HEK293 (cell line): ENCODE results near the gene SMYD2.

ENCODE experiments used
- CTCF ChIA-PET: fragments of 350-600 bp; formaldehyde crosslinking; extraction: SDS; loops from one replicate; lab custom pipeline; 2021; ENCODE audit warnings: antibody characterized with exemption; lab: Yijun Ruan, JAX
- POLR2A ChIA-PET: fragments of 300-600 bp; formaldehyde crosslinking; extraction: SDS; loops from one replicate; lab custom pipeline; 2020; ENCODE audit warnings: antibody characterized with exemption, inconsistent platforms; lab: Yijun Ruan, JAX
- H3K27ac ChIP-seq: fragments of 200-500 bp; sonication (Bioruptor generic); 2 replicates; pipeline ENCODE4 v1.5.1; 2014; ENCODE audit warnings: low read depth, low read length, control low read depth, inconsistent platforms; ENCODE audit errors: extremely low read depth
- H3K36me3 ChIP-seq, 2 experiments: fragments of 200-500 bp in 1 of 2; sonication (Bioruptor generic) in 1 of 2; 1 replicate in 1 of 2; 2 replicates in 1 of 2; pipeline ENCODE4 v1.5.1; 2014 to 2017; ENCODE audit warnings: inconsistent platforms in 2 of 2, low read length in 2 of 2; ENCODE audit not compliant: control insufficient read depth in 2 of 2, insufficient read depth in 1 of 2
- H3K4me1 ChIP-seq: fragments of 200-500 bp; sonication (Bioruptor generic); 2 replicates; pipeline ENCODE4 v1.5.1; 2014; ENCODE audit warnings: mild to moderate bottlenecking, low read length, inconsistent platforms; ENCODE audit not compliant: control insufficient read depth, insufficient read depth
- H3K4me3 ChIP-seq: 2 replicates; pipeline ENCODE4 v1.5.1; 2011; ENCODE audit warnings: low read depth, mild to moderate bottlenecking, control low read depth, low read length, moderate library complexity
- H3K9me3 ChIP-seq: fragments of 200-500 bp; sonication (Bioruptor generic); 2 replicates; pipeline ENCODE4 v1.5.1; 2014; ENCODE audit warnings: low read depth, low read length, inconsistent platforms; ENCODE audit not compliant: control insufficient read depth, insufficient read depth
- AEBP2 ChIP-seq: fragments of 450-650 bp; formaldehyde crosslinking; IDR thresholded peaks from 2 replicates; pipeline ENCODE4 v1.5.1; 2016; ENCODE audit warnings: missing biosample characterization, missing genetic modification characterization, borderline replicate concordance
- CTCF ChIP-seq: fragments of 450-650 bp; formaldehyde crosslinking; IDR thresholded peaks from 2 replicates; pipeline ENCODE4 v1.5.1; 2016; ENCODE audit warnings: missing biosample characterization, missing genetic modification characterization
- ELK4 ChIP-seq: IDR thresholded peaks from 2 replicates; pipeline ENCODE4 v1.6.1; 2011; ENCODE audit warnings: mild to moderate bottlenecking, low read depth, low read length, borderline replicate concordance
- GLIS1 ChIP-seq: fragments of 450-650 bp; formaldehyde crosslinking; IDR thresholded peaks from 2 replicates; pipeline ENCODE4 v1.5.1; 2016; ENCODE audit warnings: missing biosample characterization, missing genetic modification characterization
- KLF1 ChIP-seq: fragments of 450-650 bp; formaldehyde crosslinking; IDR thresholded peaks from 2 replicates; pipeline ENCODE4 v1.5.1; 2016; ENCODE audit warnings: missing biosample characterization, missing genetic modification characterization
- KLF10 ChIP-seq: fragments of 450-650 bp; IDR thresholded peaks from 2 replicates; pipeline ENCODE4 v1.5.1; 2018; ENCODE audit warnings: missing biosample characterization, mild to moderate bottlenecking, missing genetic modification characterization
- MEIS1 ChIP-seq: sonication (generic); formaldehyde crosslinking; IDR thresholded peaks from 2 replicates; pipeline ENCODE4 v1.8.1; 2022; ENCODE audit warnings: missing genetic modification reagents, mild to moderate bottlenecking, borderline replicate concordance
- PRDM4 ChIP-seq: fragments of 450-650 bp; formaldehyde crosslinking; IDR thresholded peaks from 2 replicates; pipeline ENCODE4 v1.5.1; 2017; ENCODE audit warnings: missing biosample characterization, missing genetic modification characterization
- SCRT1 ChIP-seq: fragments of 450-650 bp; formaldehyde crosslinking; IDR thresholded peaks from 2 replicates; pipeline ENCODE4 v1.5.1; 2016; ENCODE audit warnings: missing biosample characterization, missing genetic modification characterization, borderline replicate concordance
- SCRT2 ChIP-seq: fragments of 450-650 bp; formaldehyde crosslinking; IDR thresholded peaks from 2 replicates; pipeline ENCODE4 v1.5.1; 2016; ENCODE audit warnings: missing biosample characterization, missing genetic modification characterization
- ZEB2 ChIP-seq: fragments of 450-650 bp; formaldehyde crosslinking; IDR thresholded peaks from 2 replicates; pipeline ENCODE4 v1.5.1; 2016; ENCODE audit warnings: missing biosample characterization, missing genetic modification characterization
- ZIC2 ChIP-seq: fragments of 450-650 bp; formaldehyde crosslinking; IDR thresholded peaks from 2 replicates; pipeline ENCODE4 v1.5.1; 2016; ENCODE audit warnings: missing biosample characterization, missing genetic modification characterization
- ZNF121 ChIP-seq: fragments of 450-650 bp; formaldehyde crosslinking; IDR thresholded peaks from 2 replicates; pipeline ENCODE4 v1.5.1; 2016; ENCODE audit warnings: missing biosample characterization, missing genetic modification characterization
- ZNF155 ChIP-seq: fragments of 450-650 bp; formaldehyde crosslinking; IDR thresholded peaks from 2 replicates; pipeline ENCODE4 v1.5.1; 2016; ENCODE audit warnings: missing biosample characterization, missing genetic modification characterization
- ZNF184 ChIP-seq: fragments of 450-650 bp; IDR thresholded peaks from 2 replicates; pipeline ENCODE4 v1.5.1; 2018; ENCODE audit warnings: missing biosample characterization, mild to moderate bottlenecking, missing genetic modification characterization
- ZNF2 ChIP-seq: fragments of 450-650 bp; formaldehyde crosslinking; IDR thresholded peaks from 2 replicates; pipeline ENCODE4 v1.5.1; 2016; ENCODE audit warnings: missing biosample characterization, missing genetic modification characterization
- ZNF23 ChIP-seq: fragments of 450-650 bp; formaldehyde crosslinking; IDR thresholded peaks from 2 replicates; pipeline ENCODE4 v1.5.1; 2016; ENCODE audit warnings: missing biosample characterization, missing genetic modification characterization, borderline replicate concordance
- ZNF292 ChIP-seq: fragments of 450-650 bp; formaldehyde crosslinking; IDR thresholded peaks from 2 replicates; pipeline ENCODE4 v1.5.1; 2016; ENCODE audit warnings: low read depth, missing biosample characterization, missing genetic modification characterization, borderline replicate concordance
- ZNF391 ChIP-seq: fragments of 450-650 bp; formaldehyde crosslinking; IDR thresholded peaks from 2 replicates; pipeline ENCODE4 v1.5.1; 2016; ENCODE audit warnings: low read depth, missing biosample characterization, missing genetic modification characterization, borderline replicate concordance
- ZNF548 ChIP-seq: fragments of 450-650 bp; formaldehyde crosslinking; IDR thresholded peaks from 2 replicates; pipeline ENCODE4 v1.5.1; 2016; ENCODE audit warnings: missing biosample characterization, missing genetic modification characterization
- ZNF561 ChIP-seq: fragments of 450-650 bp; IDR thresholded peaks from 2 replicates; pipeline ENCODE4 v1.5.1; 2018; ENCODE audit warnings: missing biosample characterization, missing genetic modification characterization, borderline replicate concordance
- ZNF623 ChIP-seq: fragments of 450-650 bp; formaldehyde crosslinking; IDR thresholded peaks from 2 replicates; pipeline ENCODE4 v1.5.1; 2016; ENCODE audit warnings: missing biosample characterization, missing genetic modification characterization
- ZNF626 ChIP-seq: fragments of 450-650 bp; sonication (Bioruptor Pico); formaldehyde crosslinking; IDR thresholded peaks from 2 replicates; pipeline ENCODE4 v1.5.1; 2018; ENCODE audit warnings: missing biosample characterization, missing genetic modification characterization, inconsistent platforms
- ZNF660 ChIP-seq: fragments of 450-650 bp; IDR thresholded peaks from 2 replicates; pipeline ENCODE4 v1.5.1; 2018; ENCODE audit warnings: missing biosample characterization, mild to moderate bottlenecking, missing genetic modification characterization
- ZNF747 ChIP-seq: fragments of 450-650 bp; formaldehyde crosslinking; IDR thresholded peaks from 2 replicates; pipeline ENCODE4 v1.5.1; 2016; ENCODE audit warnings: missing biosample characterization, missing genetic modification characterization
- ZSCAN16 ChIP-seq: fragments of 450-650 bp; formaldehyde crosslinking; IDR thresholded peaks from 2 replicates; pipeline ENCODE4 v1.5.1; 2016; ENCODE audit warnings: missing biosample characterization, missing genetic modification characterization
- ZSCAN30 ChIP-seq: fragments of 450-650 bp; IDR thresholded peaks from 2 replicates; pipeline ENCODE4 v1.5.1; 2018; ENCODE audit warnings: missing biosample characterization, mild to moderate bottlenecking, missing genetic modification characterization, moderate library complexity

SMYD2 gene

GRCh38 chr1:214326406-214326805 is 45.4 kb downstream of the SMYD2 start (continued):
- no peak for TF ChIP-seq ZNF184 (tag by site-specific recombination)
- TF ChIP-seq ZSCAN16 (tag by site-specific recombination) = no peak
- no peak for TF ChIP-seq ZNF623
- TF ChIP-seq ELK4 = no peak

- no peaks in the 10 kb centered on the region for H3K9me3 ChIP-seq
- no peaks in the 10 kb centered on the region for H3K4me1 ChIP-seq
- H3K27ac ChIP-seq = no peak overlapping the region
- CTCF ChIA-PET = interaction anchor here (0.5 to 14.5 kb wide), 22 partner anchors 10 to 311 kb away, joined by 3 to 428 read pairs (median 4); no protein-coding TSS in a partner anchor
- peaks cover 0 to 17% of the 10 kb centered on the region in 2 experiments; a peak in 1 of 3 replicates for H3K36me3 ChIP-seq
- no peak for TF ChIP-seq ZNF155
- TF ChIP-seq ZEB2 = no peak
- TF ChIP-seq ZNF292 (tag by site-specific recombination) = no peak
- TF ChIP-seq ZIC2 (tag by site-specific recombination) = 0 out of 2 replicates have a peak, but pooled peaks have one; percentile 8
- TF ChIP-seq ZNF391 (tag by site-specific recombination) = no peak
- 0 out of 2 replicates have a peak, but pooled peaks have one; percentile 6 for TF ChIP-seq GLIS1 (tag by site-specific recombination)
- H3K4me3 ChIP-seq = no peak overlapping the region
- POLR2A ChIA-PET = no interaction called here
Observed at GRCh38 chr1:214327514-214327913, 46.6 kb downstream of the SMYD2 start.

GRCh38 chr1:214328770-214329469 is 48.0 kb downstream of the SMYD2 start:
- no peak overlapping the region for H3K27ac ChIP-seq
- no peaks in the 10 kb centered on the region for H3K4me1 ChIP-seq
- H3K9me3 ChIP-seq = no peaks in the 10 kb centered on the region
- H3K4me3 ChIP-seq = no peak overlapping the region
- POLR2A ChIA-PET = interaction anchor here (1.1 kb wide), 1 partner anchor 68 kb away, joined by 3 read pairs; no protein-coding TSS in a partner anchor
- CTCF ChIA-PET = interaction anchor here (0.6 to 14.5 kb wide), 34 partner anchors 10 to 828 kb away, joined by 3 to 428 read pairs (median 4); no protein-coding TSS in a partner anchor
- H3K36me3 ChIP-seq = peaks cover 0 to 18% of the 10 kb centered on the region in 2 experiments; a peak in 1 of 3 replicates
- TF ChIP-seq KLF1 = no peak
- 0 out of 2 replicates have a peak, but pooled peaks have one; percentile 49 for TF ChIP-seq SCRT1 (tag by site-specific recombination)
- 0 out of 2 replicates have a peak, but pooled peaks have one; percentile 21 for TF ChIP-seq KLF10 (tag by site-specific recombination)
- peak; percentile 61; the same call in 1 of the 2 replicates for TF ChIP-seq ZNF2 (tag by site-specific recombination)
- peak; percentile 69 for TF ChIP-seq ZNF660 (tag by site-specific recombination)
- no peak for TF ChIP-seq PRDM4 (tag by site-specific recombination)
- 0 out of 2 replicates have a peak, but pooled peaks have one; percentile 21 for TF ChIP-seq ZSCAN30
- no peak for TF ChIP-seq MEIS1 (CRISPR knock-in tag)
- no peak for TF ChIP-seq ZNF747 (tag by site-specific recombination)
- no peak for TF ChIP-seq ZNF626 (tag by site-specific recombination)
- peak; percentile 70 for TF ChIP-seq SCRT2 (tag by site-specific recombination)
- TF ChIP-seq ZNF561 (tag by site-specific recombination) = no peak
- peak; percentile 90 for TF ChIP-seq CTCF
- TF ChIP-seq ZNF548 = no peak
- no peak for TF ChIP-seq ZNF23 (tag by site-specific recombination)
- 0 out of 2 replicates have a peak, but pooled peaks have one; percentile 34 for TF ChIP-seq ZEB2
- no peak for TF ChIP-seq AEBP2 (tag by site-specific recombination)
- no peak for TF ChIP-seq ZNF121 (tag by site-specific recombination)
